SK-N-SH (cell line): ENCODE results near the gene ZFHX3.

Experiments
- EZH2phosphoT487 ChIP-seq: fragments of 200-600 bp; sonication (generic); IDR thresholded peaks from 2 replicates; pipeline ENCODE4 v1.6.1; 2017; ENCODE audit warnings: low read depth, mixed run types, mild to moderate bottlenecking, antibody characterized with exemption, moderate library complexity, borderline replicate concordance
- FOSL2 ChIP-seq: IDR thresholded peaks from 2 replicates; pipeline ENCODE4 v1.4.0; 2012; ENCODE audit warnings: low read depth, mild to moderate bottlenecking, moderate library complexity, borderline replicate concordance
- NFIC ChIP-seq: IDR thresholded peaks from 2 replicates; pipeline ENCODE4 v1.4.0; 2012; ENCODE audit warnings: borderline replicate concordance
- RFX5 ChIP-seq: IDR thresholded peaks from 2 replicates; pipeline ENCODE4 v1.6.1; 2012; ENCODE audit warnings: mild to moderate bottlenecking, improper control_type of control experiment, low read length
- RXRA ChIP-seq: IDR thresholded peaks from 2 replicates; pipeline ENCODE4 v1.4.0; 2012; ENCODE audit warnings: low read depth, mild to moderate bottlenecking, borderline replicate concordance
- SMC3 ChIP-seq: IDR thresholded peaks from 2 replicates; pipeline ENCODE4 v1.6.1; 2012; ENCODE audit warnings: low read depth, low read length, improper control_type of control experiment
- TEAD4 ChIP-seq: IDR thresholded peaks from 2 replicates; pipeline ENCODE4 v1.4.0; 2012; ENCODE audit warnings: mild to moderate bottlenecking, borderline replicate concordance; ENCODE audit not compliant: insufficient read depth
- YY1 ChIP-seq: IDR thresholded peaks from 2 replicates; pipeline ENCODE4 v1.4.0; 2012; ENCODE audit warnings: low read depth, mild to moderate bottlenecking
- TF ChIP-seq, protein P1 (sequence below): fragments of 200-600 bp; sonication (generic); IDR thresholded peaks from 2 replicates; pipeline ENCODE4 v1.6.1; 2017; ENCODE audit warnings: antibody characterized with exemption, mild to moderate bottlenecking, moderate library complexity
- TF ChIP-seq, protein P2 (sequence below): IDR thresholded peaks from 2 replicates; pipeline ENCODE4 v1.6.1; 2012; ENCODE audit warnings: mild to moderate bottlenecking, low read depth, low read length, moderate library complexity
- TF ChIP-seq, protein P3 (sequence below): IDR thresholded peaks from 2 replicates; pipeline ENCODE4 v1.4.0; 2012; ENCODE audit warnings: low read depth

DNA sequence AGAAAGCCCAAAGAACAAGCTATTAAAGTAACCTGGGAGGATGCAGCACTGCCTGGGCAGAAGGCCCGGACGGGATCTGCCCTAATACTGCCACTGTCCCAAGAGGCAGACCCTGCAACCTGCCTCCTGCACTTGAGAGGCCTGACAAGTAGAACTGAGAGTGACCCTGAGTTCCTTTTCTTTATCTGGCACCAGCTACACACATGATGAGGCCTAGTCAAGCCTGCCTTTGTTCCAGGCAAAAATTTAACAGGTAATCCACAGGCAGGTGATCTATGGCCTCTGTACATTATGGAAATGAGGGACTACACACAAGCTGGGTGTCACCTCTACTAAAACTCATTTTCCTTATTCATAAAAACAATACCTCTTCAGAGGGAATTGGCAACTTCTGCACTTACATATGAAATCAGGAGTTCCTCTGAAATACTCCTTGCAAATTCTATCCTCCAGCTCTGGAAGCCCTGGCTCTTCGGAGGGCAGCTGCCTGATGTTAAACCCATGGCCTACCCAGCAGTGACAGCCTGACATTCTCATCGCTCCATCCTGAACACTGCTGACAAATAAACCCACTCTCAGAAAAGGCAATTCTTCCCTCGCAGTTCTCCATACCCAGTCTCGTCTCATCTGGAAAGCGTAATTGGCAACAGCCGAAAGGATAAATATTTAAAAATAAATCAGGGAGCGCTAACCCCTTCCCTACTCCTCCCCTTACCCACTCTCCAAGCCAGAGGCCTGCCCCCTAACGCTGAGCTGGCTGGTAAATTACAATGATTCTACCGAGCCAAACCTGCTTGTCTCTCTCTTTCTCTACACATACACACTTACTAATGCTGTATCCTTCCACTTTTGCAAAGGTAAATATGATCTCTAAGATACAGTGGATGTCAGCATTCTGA, 2.5 kb upstream of the ZFHX3 start:
- TF ChIP-seq, protein P1, sequence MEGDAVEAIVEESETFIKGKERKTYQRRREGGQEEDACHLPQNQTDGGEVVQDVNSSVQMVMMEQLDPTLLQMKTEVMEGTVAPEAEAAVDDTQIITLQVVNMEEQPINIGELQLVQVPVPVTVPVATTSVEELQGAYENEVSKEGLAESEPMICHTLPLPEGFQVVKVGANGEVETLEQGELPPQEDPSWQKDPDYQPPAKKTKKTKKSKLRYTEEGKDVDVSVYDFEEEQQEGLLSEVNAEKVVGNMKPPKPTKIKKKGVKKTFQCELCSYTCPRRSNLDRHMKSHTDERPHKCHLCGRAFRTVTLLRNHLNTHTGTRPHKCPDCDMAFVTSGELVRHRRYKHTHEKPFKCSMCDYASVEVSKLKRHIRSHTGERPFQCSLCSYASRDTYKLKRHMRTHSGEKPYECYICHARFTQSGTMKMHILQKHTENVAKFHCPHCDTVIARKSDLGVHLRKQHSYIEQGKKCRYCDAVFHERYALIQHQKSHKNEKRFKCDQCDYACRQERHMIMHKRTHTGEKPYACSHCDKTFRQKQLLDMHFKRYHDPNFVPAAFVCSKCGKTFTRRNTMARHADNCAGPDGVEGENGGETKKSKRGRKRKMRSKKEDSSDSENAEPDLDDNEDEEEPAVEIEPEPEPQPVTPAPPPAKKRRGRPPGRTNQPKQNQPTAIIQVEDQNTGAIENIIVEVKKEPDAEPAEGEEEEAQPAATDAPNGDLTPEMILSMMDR = no peak
- TF ChIP-seq FOSL2 (no peak), TEAD4 (no peak), SMC3 (no peak), NFIC (no peak), RXRA (no peak), RFX5 (no peak), EZH2phosphoT487 (no peak), YY1 (no peak)
- TF ChIP-seq, protein P2, sequence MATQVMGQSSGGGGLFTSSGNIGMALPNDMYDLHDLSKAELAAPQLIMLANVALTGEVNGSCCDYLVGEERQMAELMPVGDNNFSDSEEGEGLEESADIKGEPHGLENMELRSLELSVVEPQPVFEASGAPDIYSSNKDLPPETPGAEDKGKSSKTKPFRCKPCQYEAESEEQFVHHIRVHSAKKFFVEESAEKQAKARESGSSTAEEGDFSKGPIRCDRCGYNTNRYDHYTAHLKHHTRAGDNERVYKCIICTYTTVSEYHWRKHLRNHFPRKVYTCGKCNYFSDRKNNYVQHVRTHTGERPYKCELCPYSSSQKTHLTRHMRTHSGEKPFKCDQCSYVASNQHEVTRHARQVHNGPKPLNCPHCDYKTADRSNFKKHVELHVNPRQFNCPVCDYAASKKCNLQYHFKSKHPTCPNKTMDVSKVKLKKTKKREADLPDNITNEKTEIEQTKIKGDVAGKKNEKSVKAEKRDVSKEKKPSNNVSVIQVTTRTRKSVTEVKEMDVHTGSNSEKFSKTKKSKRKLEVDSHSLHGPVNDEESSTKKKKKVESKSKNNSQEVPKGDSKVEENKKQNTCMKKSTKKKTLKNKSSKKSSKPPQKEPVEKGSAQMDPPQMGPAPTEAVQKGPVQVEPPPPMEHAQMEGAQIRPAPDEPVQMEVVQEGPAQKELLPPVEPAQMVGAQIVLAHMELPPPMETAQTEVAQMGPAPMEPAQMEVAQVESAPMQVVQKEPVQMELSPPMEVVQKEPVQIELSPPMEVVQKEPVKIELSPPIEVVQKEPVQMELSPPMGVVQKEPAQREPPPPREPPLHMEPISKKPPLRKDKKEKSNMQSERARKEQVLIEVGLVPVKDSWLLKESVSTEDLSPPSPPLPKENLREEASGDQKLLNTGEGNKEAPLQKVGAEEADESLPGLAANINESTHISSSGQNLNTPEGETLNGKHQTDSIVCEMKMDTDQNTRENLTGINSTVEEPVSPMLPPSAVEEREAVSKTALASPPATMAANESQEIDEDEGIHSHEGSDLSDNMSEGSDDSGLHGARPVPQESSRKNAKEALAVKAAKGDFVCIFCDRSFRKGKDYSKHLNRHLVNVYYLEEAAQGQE = no peak
- TF ChIP-seq, protein P3, sequence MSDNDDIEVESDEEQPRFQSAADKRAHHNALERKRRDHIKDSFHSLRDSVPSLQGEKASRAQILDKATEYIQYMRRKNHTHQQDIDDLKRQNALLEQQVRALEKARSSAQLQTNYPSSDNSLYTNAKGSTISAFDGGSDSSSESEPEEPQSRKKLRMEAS = no peak
